Uterus (tissue), 2 donors: ENCODE results near the gene RAD51D.
A peak's percentile ranks its signal among the peaks of the same experiment; 100 is the strongest.

Experiments
- CTCF ChIP-seq, 4 experiments: fragments of 200-600 bp in 2 of 4; fragments of 450-650 bp in 2 of 4; sonication (generic) in 2 of 4; IDR thresholded peaks; one replicate each; pipeline ENCODE4 v1.5.1; 2016 to 2019; ENCODE audit warnings: antibody characterized with exemption in 4 of 4, mild to moderate bottlenecking in 2 of 4, moderate library complexity in 1 of 4
- POLR2A ChIP-seq, 2 donors: fragments of 450-650 bp; IDR thresholded peaks; one replicate each; pipeline ENCODE4 v1.6.1; 2016; ENCODE audit warnings: antibody characterized with exemption in 2 of 2, mild to moderate bottlenecking in 1 of 2, moderate library complexity in 1 of 2

- TF ChIP-seq CTCF (IDR thresholded peaks at IDR 0.05) = peak in 1 of 4 experiments; percentile 1
- TF ChIP-seq POLR2A (IDR thresholded peaks at IDR 0.05) = no peak
Observed at GRCh38 chr17:35089586-35090296, 29.9 kb downstream of the RAD51D start.
